Nephron (organoid): Measurements from ENCODE around the gene IRF2BPL.

Experiments
- H3K27ac Mint-ChIP-seq, 3 experiments: 2 replicates each; pipeline ENCODE4 v1.8.0; 2020; ENCODE audit warnings: mixed read lengths in 3 of 3, mild to moderate bottlenecking in 2 of 3, moderate library complexity in 1 of 3
- H3K27me3 Mint-ChIP-seq: 2 replicates; pipeline ENCODE4 v1.8.0; 2021; ENCODE audit warnings: low read depth, mild to moderate bottlenecking, moderate library complexity, mixed read lengths
- H3K36me3 Mint-ChIP-seq: 2 replicates; pipeline ENCODE4 v1.8.0; 2020; ENCODE audit warnings: low read depth, mixed read lengths
- H3K4me1 Mint-ChIP-seq: 2 replicates; pipeline ENCODE4 v1.8.0; 2020; ENCODE audit warnings: mixed read lengths
- H3K4me3 Mint-ChIP-seq, 3 experiments: 2 replicates each; pipeline ENCODE4 v1.8.0; 2020; ENCODE audit warnings: mild to moderate bottlenecking in 3 of 3, mixed read lengths in 3 of 3, moderate library complexity in 2 of 3
- H3K9me3 Mint-ChIP-seq: 2 replicates; pipeline ENCODE4 v1.8.0; 2020; ENCODE audit warnings: mixed read lengths
- CTCF ChIP-seq, 3 experiments: fragments of 200-600 bp; sonication (generic); IDR thresholded peaks; one replicate each; pipeline ENCODE4 v1.5.0; 2021; ENCODE audit warnings: antibody characterized with exemption in 3 of 3; ENCODE audit not compliant: unreplicated experiment in 3 of 3

IRF2BPL gene

DNA sequence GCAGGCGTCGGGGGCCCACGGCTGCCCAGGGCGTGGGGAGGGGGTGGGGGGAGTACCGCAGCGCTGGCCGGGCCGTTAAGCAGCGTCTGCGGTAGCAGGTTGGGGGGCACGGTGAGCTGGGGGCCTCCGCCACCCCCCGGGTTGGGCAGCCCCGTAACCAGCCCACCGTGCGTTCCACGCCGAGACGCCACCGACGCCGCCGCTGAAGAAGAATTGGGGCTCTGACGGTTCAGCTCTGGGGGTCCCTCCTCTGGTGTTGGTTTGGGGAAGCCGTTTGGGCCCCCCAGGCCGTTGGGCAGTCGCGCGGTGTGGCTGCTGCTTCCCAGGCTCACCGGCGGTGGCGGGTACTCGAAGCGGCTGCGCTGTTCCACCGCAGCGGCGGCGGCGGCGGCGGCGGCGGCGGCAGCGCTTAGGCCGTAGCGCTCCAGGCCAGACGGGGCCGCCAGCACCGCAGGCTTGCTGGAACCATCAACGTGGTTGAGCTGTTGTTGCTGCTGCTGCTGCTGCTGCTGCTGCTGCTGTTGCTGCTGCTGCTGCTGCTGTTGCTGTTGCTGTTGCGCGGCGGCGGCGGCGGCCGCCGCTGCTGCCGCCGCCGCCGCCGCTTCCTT lies 1.5 kb downstream of the IRF2BPL start:
- peaks cover 32% of the 10 kb centered on the region for H3K36me3 Mint-ChIP-seq
- peak overlapping the region; percentile 91 to 94 (median 93) for H3K4me3 Mint-ChIP-seq
- TF ChIP-seq CTCF (IDR thresholded peaks at IDR 0.05; ENCODE audit: unreplicated experiment in 3 of 3), result no peak
- peaks cover 56% of the 10 kb centered on the region for H3K4me1 Mint-ChIP-seq
- peak overlapping the region; percentile 65 to 99 (median 89) for H3K27ac Mint-ChIP-seq
- no peaks in the 10 kb centered on the region for H3K9me3 Mint-ChIP-seq
- H3K27me3 Mint-ChIP-seq, result peaks cover 9% of the 10 kb centered on the region

- peak overlapping the region; percentile 89 to 99 (median 95) for H3K27ac Mint-ChIP-seq
- peak overlapping the region; percentile 91 to 94 (median 93) for H3K4me3 Mint-ChIP-seq
- H3K27me3 Mint-ChIP-seq, result peaks cover 9% of the 10 kb centered on the region
- H3K9me3 Mint-ChIP-seq, result no peaks in the 10 kb centered on the region
- peaks cover 32% of the 10 kb centered on the region for H3K36me3 Mint-ChIP-seq
- peaks cover 55% of the 10 kb centered on the region for H3K4me1 Mint-ChIP-seq
- no peak for TF ChIP-seq CTCF (IDR thresholded peaks at IDR 0.05; ENCODE audit: unreplicated experiment in 3 of 3)
These were observed 2.2 kb downstream of the IRF2BPL start for GRCh38 chr14:77026166-77026929.

DNA sequence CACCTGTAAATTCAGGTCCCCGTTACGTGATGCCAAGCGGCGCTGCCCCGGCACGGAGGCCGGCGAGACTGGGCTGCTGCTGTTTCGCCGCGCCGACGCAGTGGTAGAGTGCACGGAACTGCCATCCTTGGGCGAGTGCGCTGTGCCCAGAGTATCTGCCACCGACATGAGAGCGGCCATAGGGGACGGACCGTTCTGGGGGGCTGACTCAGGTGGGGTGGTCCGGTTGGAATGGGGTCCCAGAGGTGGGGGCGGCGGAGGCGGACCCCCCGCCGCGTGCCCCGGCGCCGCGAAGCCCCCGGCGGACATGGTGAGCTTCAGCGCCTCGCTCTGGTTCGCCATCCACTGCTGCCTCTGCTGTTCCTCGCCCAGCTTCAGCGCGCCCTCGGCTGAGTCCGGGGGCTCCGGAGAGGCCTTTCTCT lies 2.8 kb downstream of the IRF2BPL start:
- no peaks in the 10 kb centered on the region for H3K9me3 Mint-ChIP-seq
- peaks cover 9% of the 10 kb centered on the region for H3K27me3 Mint-ChIP-seq
- peaks cover 32% of the 10 kb centered on the region for H3K36me3 Mint-ChIP-seq
- peak overlapping the region; percentile 96 to 100 (median 99) for H3K27ac Mint-ChIP-seq
- TF ChIP-seq CTCF (IDR thresholded peaks at IDR 0.05; ENCODE audit: unreplicated experiment in 3 of 3), result no peak
- peaks cover 49% of the 10 kb centered on the region for H3K4me1 Mint-ChIP-seq
- H3K4me3 Mint-ChIP-seq, result peak overlapping the region; percentile 91 to 94 (median 93)

DNA sequence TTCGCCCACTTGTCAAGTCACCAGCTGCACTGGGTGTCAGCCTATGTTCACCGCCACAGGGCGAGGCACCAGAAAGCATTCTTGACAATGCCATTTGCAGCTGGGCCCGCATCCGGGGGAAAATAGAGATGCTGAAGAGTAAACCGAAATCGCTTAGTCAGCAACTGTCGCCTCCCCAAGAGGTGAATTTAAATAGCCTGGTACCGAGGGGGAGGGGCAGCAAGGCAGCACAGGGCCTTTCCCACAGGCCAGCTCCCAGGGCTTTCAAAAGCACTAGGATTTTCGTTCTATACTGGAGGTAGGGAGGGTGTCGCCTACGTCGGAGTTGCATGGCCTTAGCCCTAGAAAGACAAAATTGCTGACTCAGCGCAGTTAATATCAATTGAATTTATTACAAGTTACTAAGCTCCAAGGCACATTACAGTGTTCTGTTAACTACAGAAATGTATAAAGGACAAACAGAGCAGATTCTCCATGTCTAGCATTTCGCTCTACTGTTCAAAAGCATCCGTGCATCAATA lies 4.3 kb downstream of the IRF2BPL start:
- H3K27ac Mint-ChIP-seq, result peak overlapping the region; percentile 96 to 100 (median 99)
- TF ChIP-seq CTCF (IDR thresholded peaks at IDR 0.05; ENCODE audit: unreplicated experiment in 3 of 3), result no peak

DNA sequence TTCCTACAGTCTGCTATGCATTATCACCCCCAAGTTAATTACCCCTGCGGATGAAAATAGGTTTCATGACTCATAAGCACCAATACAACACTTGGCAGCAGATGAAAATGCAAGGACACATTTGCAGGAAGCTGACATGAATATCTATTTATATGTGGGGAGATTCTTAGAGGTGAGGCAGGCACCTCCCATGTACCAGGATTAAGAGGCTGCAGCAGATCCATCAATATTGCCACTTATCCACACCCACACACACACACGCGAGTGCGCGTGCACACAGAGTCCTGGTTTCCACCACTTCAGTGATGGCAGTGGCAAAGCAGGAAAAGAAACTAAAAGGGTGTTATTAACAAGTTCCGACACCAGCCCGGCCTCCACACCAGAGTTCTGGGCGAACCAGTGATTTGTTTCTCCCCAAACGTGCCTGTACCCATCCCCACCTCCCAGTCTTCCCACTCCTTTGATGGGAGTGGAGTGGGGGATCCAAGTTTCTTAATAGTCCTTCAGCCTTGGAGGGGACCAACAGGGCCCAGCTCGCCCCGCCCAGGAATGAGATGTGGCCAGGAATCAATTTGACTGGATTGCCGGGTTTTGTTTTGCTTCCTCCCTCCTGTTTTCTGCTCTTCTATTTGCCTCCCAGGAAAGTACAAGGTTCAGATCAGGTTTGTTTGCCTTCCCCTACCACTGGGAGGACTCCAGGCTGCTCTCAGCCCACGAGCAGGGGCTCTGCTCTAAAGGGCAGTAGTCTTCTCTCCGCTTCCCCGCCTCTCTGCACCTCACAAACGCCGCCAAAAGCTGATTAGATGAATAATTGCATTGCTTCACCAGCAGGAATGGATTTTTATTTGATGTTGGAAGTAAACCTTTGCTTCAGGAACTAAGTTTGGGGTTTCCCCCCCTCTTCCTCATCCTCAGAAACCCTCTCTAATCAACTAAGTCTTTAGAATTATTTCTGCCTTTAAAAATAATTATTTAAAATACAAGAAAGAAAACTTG lies 5.2 kb downstream of the IRF2BPL start:
- peak overlapping the region; percentile 90 to 100 (median 96) for H3K27ac Mint-ChIP-seq
- H3K4me3 Mint-ChIP-seq, result peak overlapping the region; percentile 61 to 76 (median 70)
- peaks cover 32% of the 10 kb centered on the region for H3K36me3 Mint-ChIP-seq
- H3K4me1 Mint-ChIP-seq, result peaks cover 31% of the 10 kb centered on the region
- H3K9me3 Mint-ChIP-seq, result no peaks in the 10 kb centered on the region
- TF ChIP-seq CTCF (IDR thresholded peaks at IDR 0.05; ENCODE audit: unreplicated experiment in 3 of 3), result peak; percentile 44 to 46 (median 45)
- peaks cover 9% of the 10 kb centered on the region for H3K27me3 Mint-ChIP-seq

More for the DNA sequence above, 4.3 kb downstream of the IRF2BPL start:
- Mint-ChIP-seq H3K27me3 (peaks cover 9% of the 10 kb centered on the region), H3K4me1 (peaks cover 39% of the 10 kb centered on the region), H3K9me3 (no peaks in the 10 kb centered on the region), H3K36me3 (peaks cover 32% of the 10 kb centered on the region), H3K4me3 (peak overlapping the region; percentile 91 to 94 (median 93))
